SHP77 treated with DMSO at 0.1 percent for 48 hours (cell line): ENCODE data around the gene PHYKPL.

Experiments
- DNase-seq: peaks from one replicate; lab custom pipeline; 2025; lab: John Stamatoyannopoulos, UW

PHYKPL gene

DNA sequence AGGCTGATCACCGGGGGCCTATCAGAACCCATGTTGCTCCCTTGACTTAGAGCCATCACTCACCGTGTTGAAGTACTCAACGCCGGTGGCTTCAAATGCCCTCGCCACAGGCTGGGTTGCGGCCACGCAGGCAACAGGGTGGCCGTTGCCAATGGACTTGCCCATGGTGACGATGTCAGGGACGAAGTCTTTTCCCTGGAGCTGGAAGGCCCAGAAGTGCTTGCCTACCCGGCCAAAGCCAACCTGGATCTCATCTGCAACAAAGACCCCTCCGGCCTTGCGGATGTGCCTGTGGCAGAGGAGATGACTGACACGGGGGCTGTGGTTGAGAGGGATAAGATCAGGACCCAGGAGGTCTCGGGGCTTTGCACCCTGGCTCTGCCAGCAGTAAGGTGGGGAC, 10.3 kb downstream of the PHYKPL start:
- DNase-seq = no peak

DNA sequence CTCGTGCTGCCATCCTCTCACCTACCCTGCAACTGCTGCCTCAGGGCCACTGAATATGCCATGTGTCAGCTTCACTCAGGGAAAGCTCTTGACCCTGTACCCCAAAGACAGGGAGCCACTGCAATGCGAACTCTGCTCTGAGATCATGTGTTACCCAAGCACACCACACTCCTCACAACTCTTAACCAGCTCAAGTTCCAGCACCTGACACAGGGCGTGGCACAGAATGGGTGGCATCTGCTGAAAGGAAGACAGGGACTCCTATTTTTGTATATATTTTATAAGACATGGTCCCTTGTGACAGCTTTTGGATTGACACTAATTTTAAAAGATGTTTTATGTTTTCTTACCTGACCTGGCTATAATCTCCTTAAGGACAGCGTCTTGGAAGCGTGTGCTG, 10.7 kb downstream of the PHYKPL start:
- no peak for DNase-seq

GRCh38 chr5:178221282-178221681, 11.3 kb downstream of the PHYKPL start:
- DNase-seq = no peak

- no peak for DNase-seq
These were observed 13.8 kb downstream of the PHYKPL start for GRCh38 chr5:178218827-178219226.

GRCh38 chr5:178218237-178218776, 14.3 kb downstream of the PHYKPL start:
- no peak for DNase-seq

GRCh38 chr5:178216779-178217178, 15.8 kb downstream of the PHYKPL start:
- DNase-seq = no peak

DNA sequence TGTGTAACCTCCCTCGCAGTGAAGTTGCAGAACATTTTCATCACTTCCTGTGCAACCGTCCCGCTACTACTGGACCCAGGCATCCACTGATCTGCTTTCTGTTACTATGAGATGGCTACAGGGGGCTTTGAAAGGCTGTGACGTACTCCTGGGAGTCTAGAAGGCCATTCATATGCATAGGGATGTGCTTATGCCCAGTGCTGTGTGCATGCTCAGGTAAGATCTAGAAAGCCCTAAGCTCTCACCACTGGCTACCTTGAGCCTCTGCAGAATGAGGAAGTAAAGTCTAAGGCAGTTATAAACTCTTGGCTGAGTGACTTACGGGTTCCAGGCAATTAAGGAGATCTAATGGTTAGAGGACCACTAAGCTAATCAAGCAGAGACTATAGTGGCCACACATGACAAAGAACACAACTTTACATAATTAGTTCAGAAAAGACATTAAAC, 16.5 kb downstream of the PHYKPL start:
- no peak for DNase-seq

DNA sequence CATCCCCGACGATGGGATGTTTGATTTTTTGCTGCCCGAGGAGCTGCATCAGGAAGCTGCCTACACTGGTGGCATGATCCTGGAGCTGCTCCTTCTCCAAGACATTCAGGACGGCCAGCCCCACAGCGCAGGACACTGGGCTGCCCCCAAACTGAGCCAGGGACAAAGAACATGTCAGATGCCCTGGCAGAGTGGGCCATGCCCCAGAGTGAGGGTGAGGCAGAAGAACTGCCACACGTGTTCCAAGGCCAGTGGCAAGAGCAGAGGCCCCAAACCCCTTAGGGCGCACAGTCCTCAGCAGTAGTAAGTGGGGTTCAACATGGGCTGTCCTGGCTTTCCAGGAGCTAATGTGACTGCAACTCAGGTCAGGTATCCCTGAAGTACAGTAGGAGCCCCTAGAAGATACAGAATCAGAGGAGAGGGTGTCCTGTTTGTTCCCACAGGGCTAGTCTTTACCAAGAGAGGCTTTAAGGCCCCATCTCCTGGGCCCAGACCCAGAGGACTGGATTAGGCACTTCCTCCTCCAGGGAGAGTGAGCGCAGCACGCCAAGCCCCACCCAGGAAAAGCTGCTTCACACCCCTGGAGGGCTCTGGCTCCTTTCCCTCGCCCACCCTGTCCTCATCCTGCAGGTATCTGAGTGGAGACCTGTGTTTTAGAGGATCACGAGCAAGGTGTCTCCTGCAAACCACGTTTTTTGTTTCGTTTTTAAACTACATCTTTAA, 17.2 kb downstream of the PHYKPL start:
- no peak for DNase-seq

GRCh38 chr5:178214160-178214803, 18.3 kb downstream of the PHYKPL start:
- no peak for DNase-seq

DNA sequence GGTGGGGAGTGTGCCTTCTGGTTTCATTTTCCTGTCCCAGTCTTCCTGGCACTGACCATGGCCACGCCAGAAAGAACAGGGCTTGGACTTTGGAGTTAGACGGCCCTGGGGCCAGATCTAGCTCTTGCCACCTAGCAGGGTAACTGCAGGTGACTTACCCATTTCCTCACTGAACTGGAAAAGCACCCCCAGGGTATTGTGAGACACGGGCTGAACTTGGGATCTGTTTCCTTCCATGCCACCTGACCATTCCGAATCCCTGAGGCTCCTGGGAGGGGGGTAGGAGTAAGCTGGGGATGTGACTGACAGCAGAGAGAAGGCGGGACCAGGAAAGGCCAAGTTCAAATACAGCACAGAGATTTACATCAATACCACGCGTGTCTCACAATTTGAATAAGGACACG, 18.9 kb downstream of the PHYKPL start:
- no peak for DNase-seq

DNA sequence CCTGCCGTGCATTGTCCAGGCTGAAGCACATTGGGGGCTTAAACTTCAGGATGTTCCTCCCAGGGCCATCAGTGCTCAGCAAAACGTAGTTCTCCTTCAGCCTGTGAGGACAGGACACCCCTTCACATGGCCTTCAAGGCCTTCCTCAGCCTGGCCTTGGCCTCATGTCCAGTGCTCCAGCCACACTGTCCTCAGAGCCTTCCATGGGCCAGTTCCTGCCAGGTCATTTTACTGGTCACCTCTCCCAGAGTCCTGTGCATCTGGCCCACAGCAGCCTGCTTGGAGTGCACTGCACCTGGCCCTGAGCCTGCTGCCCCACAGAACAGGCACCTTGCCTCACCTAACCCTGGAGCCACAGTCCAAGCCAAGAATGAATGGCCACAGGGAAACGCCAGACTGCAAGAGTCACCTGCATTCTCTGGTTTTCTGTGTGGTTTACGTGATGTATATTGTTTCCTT, 19.6 kb downstream of the PHYKPL start:
- no peak for DNase-seq

GRCh38 chr5:178212241-178213002, 20.2 kb downstream of the PHYKPL start:
- DNase-seq = no peak

GRCh38 chr5:178211095-178212048, 21.2 kb downstream of the PHYKPL start:
- DNase-seq = no peak

GRCh38 chr5:178210686-178211085, 21.9 kb downstream of the PHYKPL start:
- DNase-seq = no peak

DNA sequence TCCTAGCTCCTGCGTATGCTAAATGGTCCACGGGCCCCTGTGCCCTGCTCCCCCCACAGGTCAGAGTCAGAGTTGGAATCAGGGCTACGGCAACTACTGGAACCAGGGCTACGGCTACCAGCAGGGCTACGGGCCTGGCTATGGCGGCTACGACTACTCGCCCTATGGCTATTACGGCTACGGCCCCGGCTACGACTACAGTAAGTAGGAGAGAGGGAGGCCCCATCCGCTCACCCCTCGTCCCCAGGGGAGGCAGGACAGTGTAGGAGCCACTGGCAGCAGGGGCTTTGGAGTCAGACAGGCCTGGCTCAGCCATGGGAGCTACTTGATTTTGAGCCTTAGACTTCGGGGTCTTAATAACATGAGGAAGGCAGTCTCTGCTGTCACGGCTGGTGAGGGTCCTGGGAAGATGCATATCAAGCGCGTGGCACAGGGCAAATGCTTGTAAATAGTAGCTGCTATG, 22.5 kb downstream of the PHYKPL start:
- no peak for DNase-seq

DNA sequence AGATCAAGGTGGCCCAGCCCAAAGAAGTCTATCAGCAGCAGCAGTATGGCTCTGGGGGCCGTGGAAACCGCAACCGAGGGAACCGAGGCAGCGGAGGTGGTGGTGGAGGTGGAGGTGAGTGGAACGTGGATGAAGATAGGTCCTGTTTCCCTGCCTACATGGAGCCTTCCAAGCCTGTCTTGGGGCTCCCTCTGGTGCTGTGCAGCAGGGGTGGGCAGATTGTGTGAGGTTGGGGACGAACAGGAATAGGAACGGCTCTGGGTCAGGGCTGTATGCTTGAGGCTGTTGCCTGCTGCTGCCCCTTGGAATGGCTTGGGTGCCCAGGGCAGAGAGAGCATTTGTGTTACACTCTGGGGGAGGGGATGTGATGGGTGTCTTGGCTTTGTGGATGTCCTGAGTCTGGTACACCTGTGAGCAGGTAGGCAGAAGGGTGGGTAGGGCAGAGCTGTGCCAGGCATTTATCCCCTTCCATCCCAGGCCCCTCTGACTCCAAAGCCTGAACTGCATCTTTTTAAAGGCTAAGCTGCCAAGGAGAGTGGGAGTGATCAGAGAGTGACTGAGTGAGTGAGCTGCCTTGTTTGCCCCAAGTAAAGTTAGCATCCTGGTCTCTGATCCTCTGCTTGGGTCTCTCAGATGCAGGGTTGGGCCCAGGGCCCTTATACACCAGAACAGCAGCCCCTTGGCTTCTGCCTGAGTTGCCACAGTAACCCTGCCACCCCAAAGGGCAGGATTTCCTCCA, 23.1 kb downstream of the PHYKPL start:
- DNase-seq = no peak

GRCh38 chr5:178208540-178209227, 23.9 kb downstream of the PHYKPL start:
- DNase-seq = no peak

- DNase-seq = no peak
These were observed 24.7 kb downstream of the PHYKPL start for GRCh38 chr5:178207917-178208280.

DNA sequence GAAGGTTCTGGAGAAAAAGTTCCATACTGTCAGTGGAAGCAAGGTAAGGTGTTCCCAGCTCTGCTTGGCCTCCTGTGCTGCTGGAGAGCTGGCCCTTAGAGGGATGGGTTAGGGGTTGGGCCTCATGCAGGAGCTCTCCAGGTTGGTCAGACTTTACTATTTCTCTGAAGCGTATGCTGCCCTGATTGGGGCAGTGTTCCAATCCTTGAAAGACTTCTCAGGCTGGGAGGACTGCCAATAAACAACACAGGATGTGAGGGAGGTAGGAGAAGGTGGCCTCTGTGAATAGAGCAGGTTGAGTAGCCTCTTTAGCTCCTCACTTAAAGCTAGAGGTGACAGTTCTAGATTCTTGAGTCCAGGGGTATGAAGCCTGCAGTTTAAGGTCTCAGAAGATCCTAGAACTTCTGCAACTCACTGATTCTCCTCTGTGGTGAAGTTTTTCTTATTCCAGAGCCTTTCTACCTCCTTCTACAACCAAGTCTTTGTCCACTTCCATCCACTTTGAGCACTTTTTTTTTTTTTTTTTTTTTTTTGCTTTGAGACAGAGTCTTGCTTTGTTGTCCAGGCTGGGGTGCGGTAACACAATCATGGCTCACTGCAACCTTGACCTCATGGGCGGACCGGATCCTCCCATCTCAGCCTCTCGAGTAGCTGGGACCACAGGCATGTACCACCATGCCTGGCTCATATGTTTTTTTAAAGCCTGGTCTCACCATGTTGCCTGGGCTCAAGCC, 25.3 kb downstream of the PHYKPL start:
- DNase-seq = no peak
